Epithelial cell of esophagus (primary cell): ENCODE results near the gene SLC66A2.
A peak's percentile ranks its signal among the peaks of the same experiment; 100 is the strongest.

Experiments
- DNase-seq: peaks from one replicate; pipeline ENCODE4 v3.0.0; 2010; ENCODE audit warnings: low read depth
- H3K4me3 ChIP-seq: 2 replicates; pipeline ENCODE4 v1.5.1; 2011; ENCODE audit warnings: mild to moderate bottlenecking, low read length, control low read depth
- TF ChIP-seq, protein P1 (sequence below): IDR thresholded peaks from 2 replicates; pipeline ENCODE4 v1.5.1; 2011; ENCODE audit warnings: low read depth, mild to moderate bottlenecking, low read length, control low read depth, inconsistent platforms; ENCODE audit not compliant: insufficient read depth; ENCODE audit errors: missing control alignments

The SLC66A2 gene

DNA sequence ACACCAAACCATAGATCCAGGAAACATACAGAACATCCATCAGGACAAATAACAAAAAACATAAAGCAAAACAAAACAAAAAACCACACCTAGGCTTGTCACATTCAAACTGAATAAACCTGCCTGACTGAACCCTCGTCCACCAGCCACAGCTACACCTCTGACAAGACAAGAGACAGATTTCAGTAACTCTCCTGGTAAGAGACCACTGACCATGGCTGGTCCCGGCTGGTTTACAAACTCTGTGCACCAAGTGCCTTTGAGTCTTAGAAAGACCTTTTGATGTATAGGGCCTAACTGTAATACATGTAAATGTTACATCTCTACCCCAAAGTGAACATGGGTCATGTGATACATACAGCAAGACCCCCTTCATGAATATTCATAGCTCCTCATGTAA lies 4.8 kb upstream of the SLC66A2 start:
- TF ChIP-seq, protein P1, sequence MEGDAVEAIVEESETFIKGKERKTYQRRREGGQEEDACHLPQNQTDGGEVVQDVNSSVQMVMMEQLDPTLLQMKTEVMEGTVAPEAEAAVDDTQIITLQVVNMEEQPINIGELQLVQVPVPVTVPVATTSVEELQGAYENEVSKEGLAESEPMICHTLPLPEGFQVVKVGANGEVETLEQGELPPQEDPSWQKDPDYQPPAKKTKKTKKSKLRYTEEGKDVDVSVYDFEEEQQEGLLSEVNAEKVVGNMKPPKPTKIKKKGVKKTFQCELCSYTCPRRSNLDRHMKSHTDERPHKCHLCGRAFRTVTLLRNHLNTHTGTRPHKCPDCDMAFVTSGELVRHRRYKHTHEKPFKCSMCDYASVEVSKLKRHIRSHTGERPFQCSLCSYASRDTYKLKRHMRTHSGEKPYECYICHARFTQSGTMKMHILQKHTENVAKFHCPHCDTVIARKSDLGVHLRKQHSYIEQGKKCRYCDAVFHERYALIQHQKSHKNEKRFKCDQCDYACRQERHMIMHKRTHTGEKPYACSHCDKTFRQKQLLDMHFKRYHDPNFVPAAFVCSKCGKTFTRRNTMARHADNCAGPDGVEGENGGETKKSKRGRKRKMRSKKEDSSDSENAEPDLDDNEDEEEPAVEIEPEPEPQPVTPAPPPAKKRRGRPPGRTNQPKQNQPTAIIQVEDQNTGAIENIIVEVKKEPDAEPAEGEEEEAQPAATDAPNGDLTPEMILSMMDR: no peak
- no peak overlapping the region for H3K4me3 ChIP-seq
- DNase-seq: no peak

DNA sequence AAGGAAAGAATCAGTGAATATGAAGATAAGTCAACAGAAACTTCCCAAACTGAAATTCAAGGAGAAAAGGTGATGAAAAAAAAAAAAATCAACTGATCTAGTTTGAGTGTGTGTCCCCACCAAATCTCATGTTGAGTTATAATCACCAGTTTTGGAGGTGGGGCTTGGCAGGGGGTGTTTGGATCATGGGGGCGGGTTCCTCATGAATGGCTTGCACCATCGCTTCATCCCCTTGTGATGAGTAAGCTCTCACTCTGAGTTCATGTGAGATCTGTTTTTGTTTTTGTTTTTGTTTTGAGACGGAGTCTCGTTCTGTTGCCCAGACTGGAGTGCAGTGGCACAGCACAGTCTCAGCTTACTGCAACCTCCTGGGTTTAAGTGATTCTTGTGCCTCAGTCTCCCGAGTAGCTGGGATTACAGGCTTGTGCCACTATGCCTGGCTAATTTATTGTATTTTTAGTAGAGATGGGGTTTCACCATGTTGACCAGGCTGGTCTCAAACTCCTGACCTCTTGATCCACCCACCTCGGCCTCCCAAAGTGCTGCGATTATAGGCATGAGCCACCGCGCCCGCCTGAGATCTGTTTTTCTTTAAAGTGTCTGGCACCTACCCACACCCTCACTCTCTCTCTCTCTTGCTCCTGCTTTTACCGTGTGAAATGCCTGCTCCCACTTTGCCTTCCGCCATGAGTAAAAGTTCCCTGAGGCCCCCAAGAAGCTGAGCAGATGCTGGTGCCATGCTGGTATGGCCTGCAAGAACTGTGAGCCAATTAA lies 4.0 kb upstream of the SLC66A2 start:
- H3K4me3 ChIP-seq: no peak overlapping the region
- DNase-seq: peak; percentile 47
- TF ChIP-seq, protein P1: no peak

DNA sequence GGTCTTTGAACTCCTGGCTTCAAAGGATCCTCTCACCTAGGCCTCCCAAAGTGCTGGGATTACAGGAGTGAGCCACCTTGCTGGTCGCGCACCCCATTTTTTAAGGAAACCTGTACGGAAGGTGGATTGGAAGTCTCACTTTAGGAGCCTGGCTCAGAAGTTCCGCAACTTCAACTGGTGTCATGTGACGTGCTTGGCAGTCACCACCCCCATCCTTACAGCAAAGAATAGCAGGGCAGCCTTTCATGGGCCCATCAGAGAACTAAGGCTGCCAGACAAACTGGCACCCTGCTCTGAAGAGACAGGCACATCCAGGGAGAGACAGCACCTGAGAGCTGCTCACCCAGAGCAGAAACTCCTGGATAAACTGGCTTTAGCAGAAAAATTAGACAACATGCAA lies 3.3 kb upstream of the SLC66A2 start:
- DNase-seq: no peak
- TF ChIP-seq, protein P1: no peak

DNA sequence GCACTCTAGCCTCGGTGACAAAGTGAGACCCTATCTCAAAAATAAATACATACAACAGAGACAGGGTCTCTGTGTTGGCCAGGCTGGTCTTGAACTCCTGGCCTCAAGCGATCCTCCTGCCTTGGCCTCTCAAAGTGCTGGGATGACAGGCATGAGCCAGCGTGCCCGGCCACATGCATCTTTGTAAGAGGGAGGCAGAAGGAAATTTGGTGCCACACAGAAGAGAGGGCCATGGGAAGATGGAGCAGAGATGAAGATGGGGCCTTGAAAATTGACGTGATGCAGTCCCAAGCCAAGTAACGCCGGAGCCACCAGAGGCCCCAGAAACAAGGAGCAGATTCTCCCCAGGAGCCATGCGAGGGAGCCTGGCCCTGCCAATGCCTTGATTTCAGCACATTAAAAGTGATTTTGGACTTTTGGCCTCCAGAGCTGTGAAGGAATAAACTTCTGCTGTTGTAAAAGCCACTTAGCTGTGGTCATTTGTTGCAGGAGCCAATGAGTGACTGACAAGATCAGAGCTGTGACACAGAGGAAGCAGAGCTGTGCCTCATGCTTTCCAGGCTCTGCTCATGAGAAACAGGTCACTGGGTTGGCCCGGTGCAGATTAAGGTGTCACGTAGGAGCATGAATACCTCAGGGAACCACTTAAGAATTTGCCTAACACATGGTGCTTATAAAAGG lies 2.7 kb upstream of the SLC66A2 start:
- peak; percentile 60 for DNase-seq
- TF ChIP-seq, protein P1: no peak
- no peak overlapping the region for H3K4me3 ChIP-seq

More for the DNA sequence above, 3.3 kb upstream of the SLC66A2 start:
- H3K4me3 ChIP-seq: no peak overlapping the region

DNA sequence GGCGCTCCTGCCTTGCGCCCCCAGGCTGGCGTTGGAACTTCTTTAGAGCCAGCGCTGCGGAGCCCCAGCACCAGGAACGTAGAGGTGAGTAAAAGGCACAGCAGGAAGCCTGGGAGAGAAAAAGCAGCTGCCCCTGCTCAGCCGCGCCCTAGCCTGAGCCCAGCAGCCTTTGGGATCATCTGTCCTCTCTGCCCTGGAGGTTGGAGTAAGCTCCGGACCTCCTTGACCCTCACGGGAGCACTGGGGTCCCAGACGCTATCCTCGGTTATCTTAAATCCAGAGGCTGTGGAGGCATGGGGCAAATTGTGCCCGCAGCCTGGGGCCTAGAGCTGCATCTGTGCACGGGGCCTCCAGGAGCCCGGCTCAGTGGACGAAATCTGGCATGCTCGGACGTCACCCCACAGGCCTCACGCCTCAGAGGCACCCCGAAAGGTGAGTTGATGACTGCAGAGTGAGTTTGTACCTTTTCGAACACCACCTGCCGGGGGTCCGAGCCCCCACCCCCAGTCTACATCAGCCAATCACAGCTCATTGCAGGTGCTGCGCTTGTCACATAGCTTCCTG lies 1.6 kb upstream of the SLC66A2 start:
- H3K4me3 ChIP-seq: no peak overlapping the region
- TF ChIP-seq, protein P1: no peak
- no peak for DNase-seq

DNA sequence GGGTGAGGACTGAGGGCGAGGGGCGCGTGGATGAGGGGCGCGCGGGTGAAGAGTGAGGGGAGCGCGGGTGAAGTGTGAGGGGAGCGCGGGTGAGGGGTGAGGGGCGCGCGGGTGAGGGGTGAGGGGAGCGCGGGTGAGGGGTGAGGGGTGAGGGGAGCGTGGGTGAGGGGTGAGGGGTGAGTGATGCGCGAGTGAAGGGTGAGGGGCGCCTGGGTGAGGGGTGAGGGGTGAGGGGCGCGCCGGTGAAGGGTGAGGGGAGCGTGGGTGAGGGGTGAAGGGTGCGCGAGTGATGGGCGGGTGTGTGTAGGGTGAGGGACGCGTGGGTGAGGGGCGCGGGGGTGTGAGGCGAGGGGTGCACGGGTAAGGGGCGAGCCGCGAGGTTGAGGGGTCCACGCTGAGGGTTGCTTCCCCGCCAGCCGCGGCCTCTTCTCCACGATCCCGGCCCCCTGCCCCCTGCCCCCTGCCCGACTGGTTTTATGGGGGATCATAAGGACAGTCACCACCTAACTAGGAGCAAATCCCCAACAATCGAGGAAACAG lies 1.1 kb upstream of the SLC66A2 start:
- no peak for DNase-seq
- H3K4me3 ChIP-seq: peak overlapping the region; percentile 56
- TF ChIP-seq, protein P1: no peak
